H9 (cell line): ENCODE data around the gene TEX13D. TPM values are rescaled to one million over a fixed set of nuclear protein-coding genes. Genes with fewer than 3 reads are reported as not detected.

Experiments
- DNase-seq: peaks from one replicate; pipeline ENCODE4 v3.0.0-alpha.2; 2017
- H2AFZ ChIP-seq: one replicate; pipeline ENCODE4 v1.6.1; 2013; ENCODE audit warnings: mild to moderate bottlenecking, low read length, control low read depth, moderate library complexity
- H2AK5ac ChIP-seq: 2 replicates; pipeline ENCODE4 v1.6.1; 2013; ENCODE audit warnings: low read length, control low read depth, mixed read lengths; ENCODE audit not compliant: insufficient read length
- H2BK120ac ChIP-seq: one replicate; pipeline ENCODE4 v1.6.1; 2013; ENCODE audit warnings: low read depth, mild to moderate bottlenecking, low read length, control low read depth, inconsistent platforms; ENCODE audit not compliant: poor library complexity, severe bottlenecking
- H2BK12ac ChIP-seq: 2 replicates; pipeline ENCODE4 v1.6.1; 2013; ENCODE audit warnings: low read length, control low read depth, mixed read lengths, low read depth; ENCODE audit not compliant: insufficient read length
- H2BK15ac ChIP-seq: 2 replicates; pipeline ENCODE4 v1.6.1; 2013; ENCODE audit warnings: low read depth, low read length, control low read depth
- H2BK20ac ChIP-seq: one replicate; pipeline ENCODE4 v1.6.1; 2013; ENCODE audit warnings: low read depth, mild to moderate bottlenecking, low read length, control low read depth, inconsistent platforms; ENCODE audit not compliant: poor library complexity, severe bottlenecking
- H2BK5ac ChIP-seq: 2 replicates; pipeline ENCODE4 v1.6.1; 2013; ENCODE audit warnings: low read length, control low read depth, mixed read lengths; ENCODE audit not compliant: insufficient read length
- H3K14ac ChIP-seq: 2 replicates; pipeline ENCODE4 v1.6.1; 2013; ENCODE audit warnings: low read length, control low read depth; ENCODE audit not compliant: insufficient read depth
- H3K18ac ChIP-seq: 2 replicates; pipeline ENCODE4 v1.6.1; 2013; ENCODE audit warnings: low read depth, mild to moderate bottlenecking, mixed read lengths, low read length, control low read depth; ENCODE audit not compliant: insufficient read length
- H3K23ac ChIP-seq: 2 replicates; pipeline ENCODE4 v1.6.1; 2013; ENCODE audit warnings: low read length, control low read depth, mixed read lengths, low read depth; ENCODE audit not compliant: insufficient read length
- H3K23me2 ChIP-seq: 2 replicates; pipeline ENCODE4 v1.6.1; 2013; ENCODE audit warnings: low read depth, mild to moderate bottlenecking, mixed read lengths, low read length, control low read depth; ENCODE audit not compliant: insufficient read length, poor library complexity, severe bottlenecking
- H3K27ac ChIP-seq: 2 replicates; pipeline ENCODE4 v1.5.1; 2013; ENCODE audit warnings: low read length, control low read depth, mixed read lengths, low read depth; ENCODE audit not compliant: insufficient read length
- H3K27me3 ChIP-seq: 2 replicates; pipeline ENCODE4 v1.6.1; 2013; ENCODE audit warnings: low read length, control low read depth, inconsistent platforms; ENCODE audit not compliant: insufficient read depth
- H3K4ac ChIP-seq: 2 replicates; pipeline ENCODE4 v1.6.1; 2013; ENCODE audit warnings: low read depth, mild to moderate bottlenecking, control low read depth, inconsistent platforms, low read length, moderate library complexity
- H3K4me1 ChIP-seq: 2 replicates; pipeline ENCODE4 v1.6.1; 2013; ENCODE audit warnings: low read length, control low read depth, inconsistent platforms; ENCODE audit not compliant: insufficient read depth
- H3K4me2 ChIP-seq: 2 replicates; pipeline ENCODE4 v1.6.1; 2013; ENCODE audit warnings: low read length, control low read depth, mixed read lengths; ENCODE audit not compliant: insufficient read length, insufficient read depth
- H3K56ac ChIP-seq: 2 replicates; pipeline ENCODE4 v1.6.1; 2013; ENCODE audit warnings: low read depth, mild to moderate bottlenecking, mixed read lengths, low read length, control low read depth; ENCODE audit not compliant: insufficient read length
- H3K79me1 ChIP-seq: 2 replicates; pipeline ENCODE4 v1.6.1; 2013; ENCODE audit warnings: low read depth, mild to moderate bottlenecking, moderate library complexity, low read length, control low read depth, inconsistent platforms; ENCODE audit not compliant: insufficient read depth, poor library complexity, severe bottlenecking
- H3K79me2 ChIP-seq: 2 replicates; pipeline ENCODE4 v1.6.1; 2013; ENCODE audit warnings: low read length, control low read depth, inconsistent platforms; ENCODE audit not compliant: insufficient read depth
- H3K9ac ChIP-seq: 2 replicates; pipeline ENCODE4 v1.6.1; 2013; ENCODE audit warnings: low read length, control low read depth, mixed read lengths; ENCODE audit not compliant: insufficient read length; ENCODE audit errors: extremely low read depth
- H3K9me3 ChIP-seq: one replicate; pipeline ENCODE4 v1.6.1; 2013; ENCODE audit warnings: low read depth, low read length, inconsistent platforms; ENCODE audit not compliant: control insufficient read depth
- H3T11ph ChIP-seq: one replicate; pipeline ENCODE4 v1.6.1; 2013; ENCODE audit warnings: mild to moderate bottlenecking, low read length, control low read depth, inconsistent platforms
- H4K20me1 ChIP-seq: one replicate; pipeline ENCODE4 v1.6.1; 2013; ENCODE audit not compliant: control insufficient read depth, insufficient read length, insufficient read depth
- H4K5ac ChIP-seq: 2 replicates; pipeline ENCODE4 v1.6.1; 2013; ENCODE audit warnings: low read depth, mild to moderate bottlenecking, mixed read lengths, low read length, control low read depth; ENCODE audit not compliant: insufficient read length
- H4K8ac ChIP-seq: replicated peaks from 2 replicates; pipeline ENCODE4 v1.6.1; 2013; ENCODE audit warnings: low read length, control low read depth, mixed read lengths, low read depth; ENCODE audit not compliant: insufficient read length
- H4K91ac ChIP-seq: 2 replicates; pipeline ENCODE4 v1.6.1; 2013; ENCODE audit warnings: low read depth, mild to moderate bottlenecking, moderate library complexity, mixed read lengths, low read length, control low read depth; ENCODE audit not compliant: insufficient read length
- H3K27ac Mint-ChIP-seq, 3 experiments: 2 replicates in 2 of 3; 3 replicates in 1 of 3; pipeline ENCODE4 v1.8.0; 2020 to 2021; ENCODE audit warnings: mixed read lengths in 3 of 3, mild to moderate bottlenecking in 1 of 3, moderate library complexity in 1 of 3
- H3K27me3 Mint-ChIP-seq: 2 replicates; pipeline ENCODE4 v1.8.0; 2021; ENCODE audit warnings: low read depth, mild to moderate bottlenecking, moderate library complexity, mixed read lengths
- H3K36me3 Mint-ChIP-seq, 3 experiments: 2 replicates in 2 of 3; 3 replicates in 1 of 3; pipeline ENCODE4 v1.8.0; 2020 to 2021; ENCODE audit warnings: low read depth in 3 of 3, mixed read lengths in 3 of 3; ENCODE audit not compliant: insufficient read depth in 1 of 3
- H3K4me1 Mint-ChIP-seq, 2 experiments: 2 replicates each; pipeline ENCODE4 v1.8.0; 2020; ENCODE audit warnings: mixed read lengths in 2 of 2
- H3K4me3 Mint-ChIP-seq, 2 experiments: 2 replicates in 1 of 2; 3 replicates in 1 of 2; pipeline ENCODE4 v1.8.0; 2020 to 2021; ENCODE audit warnings: mild to moderate bottlenecking in 2 of 2, mixed read lengths in 2 of 2, moderate library complexity in 1 of 2
- H3K9me3 Mint-ChIP-seq, 2 experiments: 2 replicates in 1 of 2; 3 replicates in 1 of 2; pipeline ENCODE4 v1.8.0; 2020; ENCODE audit warnings: mild to moderate bottlenecking in 2 of 2, mixed read lengths in 2 of 2, moderate library complexity in 1 of 2
- WGBS: extraction: QIAGEN DNeasy Blood & Tissue Kit; methylation state at CpG from one replicate; pipeline ENCODE4 v1.1.7; 2013; ENCODE audit warnings: missing lambda C conversion rate, low lambda C conversion rate, mixed read lengths; ENCODE audit not compliant: insufficient read length; ENCODE audit errors: extremely low coverage; 5-methylcytosine and 5-hydroxymethylcytosine counted together
- total RNA-seq: library from RNA; stranded (reverse); gene quantifications from 2 replicates; pipeline ENCODE4 v1.2.1, GENCODE V29; 2021
- TF ChIP-seq, protein P1 (sequence below): fragments of 200-600 bp; sonication (generic); conservative IDR thresholded peaks from 3 replicates; pipeline ENCODE4 v1.8.0; 2021; ENCODE audit warnings: antibody characterized with exemption, mild to moderate bottlenecking

TEX13D gene
- total RNA-seq, 1 experiment from 2014 or later, result 0.15 TPM

GRCh38 chrX:124354648-124355047 lies 22.2 kb downstream of the TEX13D start:
- WGBS, result no CpG with 5 or more reads among the region's 2 CpGs

More at GRCh38 chrX:124354648-124355047, 22.2 kb downstream of the TEX13D start:
- H3K36me3 Mint-ChIP-seq, result no peaks in the 10 kb centered on the region
- Histone ChIP-seq H3K18ac (no peak overlapping the region), H2BK20ac (no peak overlapping the region), H4K20me1 (no peaks in the 10 kb centered on the region), H4K8ac (no peak overlapping the region), H3K79me1 (no peaks in the 10 kb centered on the region), H2BK120ac (no peak overlapping the region), H3K23ac (no peak overlapping the region), H3K9me3 (no peaks in the 10 kb centered on the region), H4K91ac (no peak overlapping the region), H2BK15ac (no peak overlapping the region), H3K14ac (no peak overlapping the region), H3K4ac (no peak overlapping the region), H4K5ac (no peak overlapping the region), H3K9ac (no peak overlapping the region), H3K56ac (no peak overlapping the region), H3K23me2 (no peaks in the 10 kb centered on the region), H3K79me2 (no peaks in the 10 kb centered on the region), H3K4me2 (no peak overlapping the region), H2AK5ac (no peak overlapping the region), H2BK5ac (no peak overlapping the region), H3K27me3 (no peaks in the 10 kb centered on the region), H3K4me1 (no peaks in the 10 kb centered on the region), H2BK12ac (no peak overlapping the region), H3K27ac (no peak overlapping the region), H2AFZ (no peak overlapping the region), H3T11ph (no peak overlapping the region)
- DNase-seq, result no peak
- H3K27me3 Mint-ChIP-seq, result no peaks in the 10 kb centered on the region
- H3K4me3 Mint-ChIP-seq, result no peak overlapping the region
- no peak overlapping the region for H3K27ac Mint-ChIP-seq
- no peaks in the 10 kb centered on the region for H3K4me1 Mint-ChIP-seq
- peaks cover 0 to 3% of the 10 kb centered on the region in 2 experiments; a peak in 1 of 5 replicates for H3K9me3 Mint-ChIP-seq
- TF ChIP-seq, protein P1, sequence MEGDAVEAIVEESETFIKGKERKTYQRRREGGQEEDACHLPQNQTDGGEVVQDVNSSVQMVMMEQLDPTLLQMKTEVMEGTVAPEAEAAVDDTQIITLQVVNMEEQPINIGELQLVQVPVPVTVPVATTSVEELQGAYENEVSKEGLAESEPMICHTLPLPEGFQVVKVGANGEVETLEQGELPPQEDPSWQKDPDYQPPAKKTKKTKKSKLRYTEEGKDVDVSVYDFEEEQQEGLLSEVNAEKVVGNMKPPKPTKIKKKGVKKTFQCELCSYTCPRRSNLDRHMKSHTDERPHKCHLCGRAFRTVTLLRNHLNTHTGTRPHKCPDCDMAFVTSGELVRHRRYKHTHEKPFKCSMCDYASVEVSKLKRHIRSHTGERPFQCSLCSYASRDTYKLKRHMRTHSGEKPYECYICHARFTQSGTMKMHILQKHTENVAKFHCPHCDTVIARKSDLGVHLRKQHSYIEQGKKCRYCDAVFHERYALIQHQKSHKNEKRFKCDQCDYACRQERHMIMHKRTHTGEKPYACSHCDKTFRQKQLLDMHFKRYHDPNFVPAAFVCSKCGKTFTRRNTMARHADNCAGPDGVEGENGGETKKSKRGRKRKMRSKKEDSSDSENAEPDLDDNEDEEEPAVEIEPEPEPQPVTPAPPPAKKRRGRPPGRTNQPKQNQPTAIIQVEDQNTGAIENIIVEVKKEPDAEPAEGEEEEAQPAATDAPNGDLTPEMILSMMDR, result no peak
